NB4 (cell line): ENCODE measurements around the gene MALAT1.

Experiments
- DNase-seq: peaks from one replicate; pipeline ENCODE4 v3.0.0; 2010; ENCODE audit warnings: low read depth
- H3K4me3 ChIP-seq: one replicate; pipeline ENCODE4 v1.5.1; 2011; ENCODE audit warnings: mild to moderate bottlenecking, low read depth, low read length, moderate library complexity
- MYC ChIP-seq: IDR thresholded peaks from 2 replicates; pipeline ENCODE4 v1.6.1; 2011; ENCODE audit warnings: low read depth, low read length
- POLR2A ChIP-seq: IDR thresholded peaks from 2 replicates; pipeline ENCODE4 v1.6.1; 2011; ENCODE audit warnings: mild to moderate bottlenecking; ENCODE audit not compliant: insufficient read length; ENCODE audit errors: extremely low read depth
- TF ChIP-seq, protein P1 (sequence below): IDR thresholded peaks from one replicate; pipeline ENCODE4 v1.5.1; 2012; ENCODE audit warnings: low read depth, low read length
- TF ChIP-seq, protein P2 (sequence below): IDR thresholded peaks from 2 replicates; pipeline ENCODE4 v1.6.1; 2011; ENCODE audit warnings: low read depth, low read length

Gene MALAT1

DNA sequence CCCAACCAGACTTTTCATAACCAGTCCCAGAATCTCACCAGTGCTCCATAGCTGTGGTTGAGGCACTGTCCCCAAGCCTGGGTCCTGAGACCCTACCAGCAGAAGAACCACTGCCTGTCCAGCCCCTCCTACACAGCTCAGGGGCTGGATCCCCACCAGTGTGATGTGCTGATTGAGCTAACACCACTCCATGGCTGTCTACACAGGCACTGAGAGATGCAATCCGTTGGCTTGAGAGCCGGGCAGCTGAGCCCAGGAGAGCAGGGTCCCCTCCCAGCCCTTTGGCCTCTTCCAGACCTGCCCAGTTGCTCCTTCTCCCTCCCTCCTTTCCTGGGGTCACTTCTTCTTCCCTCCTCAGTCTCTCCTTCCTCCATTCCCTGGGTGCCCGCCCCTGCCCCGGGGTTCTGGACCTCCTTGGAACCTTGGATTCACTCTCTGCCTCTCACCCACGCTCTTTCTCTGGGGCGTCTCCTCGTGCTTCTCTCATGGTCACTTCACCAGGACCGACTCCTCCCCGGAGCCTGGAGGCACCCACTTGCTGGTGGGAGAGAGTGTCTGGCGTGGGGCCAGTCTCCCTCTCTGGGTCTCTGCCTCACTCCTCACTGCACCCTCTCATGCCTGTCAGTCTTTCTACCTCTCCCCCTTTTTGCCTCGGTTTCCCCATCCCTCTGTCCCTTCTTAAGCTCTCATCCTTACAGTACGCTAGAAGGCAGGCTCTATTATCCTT is 25.3 kb downstream of the MALAT1 start:
- TF ChIP-seq POLR2A (no peak), MYC (no peak)
- TF ChIP-seq, protein P1, sequence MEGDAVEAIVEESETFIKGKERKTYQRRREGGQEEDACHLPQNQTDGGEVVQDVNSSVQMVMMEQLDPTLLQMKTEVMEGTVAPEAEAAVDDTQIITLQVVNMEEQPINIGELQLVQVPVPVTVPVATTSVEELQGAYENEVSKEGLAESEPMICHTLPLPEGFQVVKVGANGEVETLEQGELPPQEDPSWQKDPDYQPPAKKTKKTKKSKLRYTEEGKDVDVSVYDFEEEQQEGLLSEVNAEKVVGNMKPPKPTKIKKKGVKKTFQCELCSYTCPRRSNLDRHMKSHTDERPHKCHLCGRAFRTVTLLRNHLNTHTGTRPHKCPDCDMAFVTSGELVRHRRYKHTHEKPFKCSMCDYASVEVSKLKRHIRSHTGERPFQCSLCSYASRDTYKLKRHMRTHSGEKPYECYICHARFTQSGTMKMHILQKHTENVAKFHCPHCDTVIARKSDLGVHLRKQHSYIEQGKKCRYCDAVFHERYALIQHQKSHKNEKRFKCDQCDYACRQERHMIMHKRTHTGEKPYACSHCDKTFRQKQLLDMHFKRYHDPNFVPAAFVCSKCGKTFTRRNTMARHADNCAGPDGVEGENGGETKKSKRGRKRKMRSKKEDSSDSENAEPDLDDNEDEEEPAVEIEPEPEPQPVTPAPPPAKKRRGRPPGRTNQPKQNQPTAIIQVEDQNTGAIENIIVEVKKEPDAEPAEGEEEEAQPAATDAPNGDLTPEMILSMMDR: no peak
- TF ChIP-seq, protein P2, sequence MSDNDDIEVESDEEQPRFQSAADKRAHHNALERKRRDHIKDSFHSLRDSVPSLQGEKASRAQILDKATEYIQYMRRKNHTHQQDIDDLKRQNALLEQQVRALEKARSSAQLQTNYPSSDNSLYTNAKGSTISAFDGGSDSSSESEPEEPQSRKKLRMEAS: no peak
- peak overlapping the region; percentile 44 for H3K4me3 ChIP-seq
- no peak for DNase-seq

DNA sequence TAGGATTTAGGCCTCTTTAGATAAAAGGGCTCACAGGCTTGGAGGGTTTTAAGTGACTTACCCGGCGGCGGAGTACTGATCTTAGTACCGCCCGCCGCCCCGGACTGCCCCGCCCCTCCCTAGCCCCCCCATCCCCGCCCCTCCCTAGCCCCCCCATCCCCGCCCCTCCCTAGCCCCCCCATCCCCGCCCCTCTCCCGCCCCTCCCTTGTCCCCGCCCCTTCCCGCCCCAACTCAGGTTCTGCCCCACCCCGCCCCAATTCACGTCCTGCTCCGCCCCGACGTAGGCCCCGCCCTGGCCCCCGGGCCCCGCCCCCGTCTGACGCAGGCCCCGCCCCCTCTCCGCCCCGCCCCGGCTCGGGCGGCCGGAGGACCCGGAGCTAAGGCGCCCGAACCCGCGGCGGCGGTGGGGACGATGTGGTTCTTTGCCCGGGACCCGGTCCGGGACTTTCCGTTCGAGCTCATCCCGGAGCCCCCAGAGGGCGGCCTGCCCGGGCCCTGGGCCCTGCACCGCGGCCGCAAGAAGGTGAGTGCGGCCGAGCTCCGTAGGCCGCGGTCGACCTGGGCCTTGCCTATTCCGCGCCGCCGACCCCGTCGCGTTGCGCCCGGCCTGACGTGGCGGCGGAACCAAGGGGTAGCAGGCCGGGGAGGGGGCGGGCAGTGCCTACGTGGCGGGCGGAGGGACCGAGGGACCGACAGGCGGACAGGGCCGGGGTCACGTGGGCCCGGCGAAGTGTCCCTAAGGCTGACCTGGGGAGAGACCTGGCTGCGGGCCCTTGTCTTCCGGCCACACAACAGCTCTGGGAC is 26.1 kb downstream of the MALAT1 start, which contains the start of gene SCYL1:
Gene SCYL1, plus strand, starts transcription at position 343 of the 805 bp plus-strand sequence. Its CDS starts 71 bp downstream, at position 414.
- DNase-seq: peak; percentile 79
- peak; percentile 69 for TF ChIP-seq POLR2A
- TF ChIP-seq, protein P1: no peak
- peak within 1 kb of the TSS; percentile 78 for H3K4me3 ChIP-seq

DNA sequence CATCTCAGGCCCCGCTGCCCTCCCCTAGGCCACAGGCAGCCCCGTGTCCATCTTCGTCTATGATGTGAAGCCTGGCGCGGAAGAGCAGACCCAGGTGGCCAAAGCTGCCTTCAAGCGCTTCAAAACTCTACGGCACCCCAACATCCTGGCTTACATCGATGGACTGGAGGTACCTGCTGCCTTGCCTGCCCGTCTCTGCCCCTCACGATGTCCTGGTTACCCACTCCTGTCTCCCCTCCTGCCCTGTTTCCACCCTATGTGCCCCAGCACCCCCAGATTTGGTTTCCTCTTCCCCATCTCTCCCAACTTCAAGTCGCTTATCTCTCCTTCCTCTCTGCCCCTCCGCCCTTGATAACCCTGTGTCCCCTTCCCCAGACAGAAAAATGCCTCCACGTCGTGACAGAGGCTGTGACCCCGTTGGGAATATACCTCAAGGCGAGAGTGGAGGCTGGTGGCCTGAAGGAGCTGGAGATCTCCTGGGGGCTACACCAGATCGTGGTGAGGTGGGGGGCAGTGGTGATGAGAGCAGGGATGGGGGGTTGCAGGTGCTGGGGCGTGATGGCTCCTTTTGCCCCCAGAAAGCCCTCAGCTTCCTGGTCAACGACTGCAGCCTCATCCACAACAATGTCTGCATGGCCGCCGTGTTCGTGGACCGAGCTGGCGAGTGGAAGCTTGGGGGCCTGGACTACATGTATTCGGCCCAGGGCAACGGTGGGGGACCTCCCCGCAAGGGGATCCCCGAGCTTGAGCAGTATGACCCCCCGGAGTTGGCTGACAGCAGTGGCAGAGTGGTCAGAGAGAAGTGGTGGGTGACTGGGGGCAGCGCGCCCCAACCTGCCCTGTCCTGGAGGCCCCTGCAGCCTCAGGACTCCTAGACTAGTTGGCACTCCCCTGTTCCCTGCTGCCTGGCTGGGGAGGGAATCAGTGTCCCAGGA is 27.0 kb downstream of the MALAT1 start:
- DNase-seq: no peak

DNA sequence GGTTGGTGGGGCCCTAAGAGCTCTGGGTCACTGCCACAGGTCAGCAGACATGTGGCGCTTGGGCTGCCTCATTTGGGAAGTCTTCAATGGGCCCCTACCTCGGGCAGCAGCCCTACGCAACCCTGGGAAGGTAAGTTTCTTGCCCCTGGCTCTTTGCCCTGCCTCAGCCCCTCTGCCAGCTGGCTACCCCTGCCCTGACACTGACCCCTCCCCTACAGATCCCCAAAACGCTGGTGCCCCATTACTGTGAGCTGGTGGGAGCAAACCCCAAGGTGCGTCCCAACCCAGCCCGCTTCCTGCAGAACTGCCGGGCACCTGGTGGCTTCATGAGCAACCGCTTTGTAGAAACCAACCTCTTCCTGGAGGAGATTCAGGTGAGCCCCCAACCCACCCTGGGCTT is 27.9 kb downstream of the MALAT1 start:
- DNase-seq: no peak
- H3K4me3 ChIP-seq: no peak overlapping the region
- TF ChIP-seq, protein P2: no peak
- TF ChIP-seq, protein P1: no peak
- TF ChIP-seq POLR2A (no peak), MYC (no peak)

More for the DNA sequence above, 27.0 kb downstream of the MALAT1 start:
- peak overlapping the region; percentile 78 for H3K4me3 ChIP-seq
- TF ChIP-seq, protein P2: peak; percentile 45; the same call in 1 of the 2 replicates
- TF ChIP-seq MYC: no peak

DNA sequence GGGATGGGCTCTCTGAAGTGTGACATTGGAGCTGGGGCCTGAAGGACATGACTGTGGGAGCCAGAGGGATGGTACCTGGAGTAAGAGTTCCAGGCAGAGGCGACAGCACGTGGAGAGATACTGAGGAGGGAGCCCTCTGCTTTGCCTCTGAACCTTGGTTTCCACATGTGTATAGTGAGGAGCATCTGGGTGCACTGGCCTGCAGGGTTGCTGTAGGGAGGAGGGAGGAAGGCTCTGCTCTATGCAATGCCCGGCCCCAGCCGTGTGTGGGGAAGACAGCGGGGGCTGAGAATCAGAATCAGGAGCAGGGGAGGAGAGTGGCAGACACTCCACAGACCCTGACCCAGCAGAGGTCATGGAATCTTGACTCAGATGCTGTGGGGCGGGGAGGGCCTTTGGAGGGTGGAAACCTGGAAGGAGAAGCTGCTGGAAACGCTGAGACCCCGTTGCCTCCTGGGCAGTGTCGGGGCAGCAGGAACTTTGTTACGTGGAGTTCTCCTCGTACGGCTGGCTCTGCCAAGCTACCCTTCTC is 30.0 kb downstream of the MALAT1 start:
- TF ChIP-seq, protein P2: no peak
- TF ChIP-seq POLR2A (no peak), MYC (no peak)
- TF ChIP-seq, protein P1: no peak
- no peak overlapping the region for H3K4me3 ChIP-seq
- DNase-seq: no peak
